ENCODE results near the gene ADAMTSL5.
"Not testable (repeated sequence)": the region's sequence is repeated elsewhere in the genome, so short reads cannot be mapped to it uniquely, and the experiment has no call there.

ADAMTSL5 gene

DNA sequence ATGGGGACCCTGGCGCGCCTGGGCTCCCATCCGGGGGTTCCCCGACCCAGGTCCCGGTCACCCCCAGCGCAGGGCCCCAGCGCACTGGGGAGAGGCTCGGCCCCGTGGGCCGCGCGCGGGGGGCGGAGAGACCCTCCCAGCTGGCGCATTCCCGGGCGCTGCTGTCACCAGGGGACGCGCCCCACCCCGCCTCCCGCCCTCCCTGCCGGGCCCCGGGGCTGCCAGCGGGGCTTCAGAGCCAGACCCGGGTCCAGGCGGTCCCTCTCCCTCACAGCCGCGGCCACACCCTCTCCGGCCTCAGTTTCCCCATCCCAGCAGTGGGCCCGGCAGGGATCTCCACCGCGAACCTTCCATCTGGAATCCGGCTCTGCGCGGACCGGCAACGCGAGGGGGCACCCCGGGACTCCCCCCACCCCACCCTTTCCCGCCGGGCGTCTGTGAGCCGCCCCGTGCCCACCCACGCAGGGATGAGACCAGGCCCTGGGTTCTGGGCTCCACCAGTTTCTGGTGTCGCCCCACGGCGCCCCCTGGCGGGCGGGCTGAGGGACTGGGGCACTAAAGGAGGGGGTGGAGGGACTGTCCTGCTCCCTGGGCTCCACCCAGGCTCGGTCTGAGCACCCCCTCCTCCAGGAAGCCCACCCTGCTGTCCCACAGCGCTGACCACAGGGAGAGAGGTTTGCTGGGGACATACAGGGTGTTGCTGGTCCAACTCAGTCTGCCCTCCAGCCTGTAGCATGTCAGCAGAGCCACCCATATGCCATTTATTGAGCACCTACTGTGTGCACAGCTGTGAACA is 878 bp upstream of the ADAMTSL5 start:
- peak in 1 of 2 donors; percentile 62 for DNase-seq (ENCODE audit: extremely low read depth in 1 of 2, low read depth in 1 of 2)

DNA sequence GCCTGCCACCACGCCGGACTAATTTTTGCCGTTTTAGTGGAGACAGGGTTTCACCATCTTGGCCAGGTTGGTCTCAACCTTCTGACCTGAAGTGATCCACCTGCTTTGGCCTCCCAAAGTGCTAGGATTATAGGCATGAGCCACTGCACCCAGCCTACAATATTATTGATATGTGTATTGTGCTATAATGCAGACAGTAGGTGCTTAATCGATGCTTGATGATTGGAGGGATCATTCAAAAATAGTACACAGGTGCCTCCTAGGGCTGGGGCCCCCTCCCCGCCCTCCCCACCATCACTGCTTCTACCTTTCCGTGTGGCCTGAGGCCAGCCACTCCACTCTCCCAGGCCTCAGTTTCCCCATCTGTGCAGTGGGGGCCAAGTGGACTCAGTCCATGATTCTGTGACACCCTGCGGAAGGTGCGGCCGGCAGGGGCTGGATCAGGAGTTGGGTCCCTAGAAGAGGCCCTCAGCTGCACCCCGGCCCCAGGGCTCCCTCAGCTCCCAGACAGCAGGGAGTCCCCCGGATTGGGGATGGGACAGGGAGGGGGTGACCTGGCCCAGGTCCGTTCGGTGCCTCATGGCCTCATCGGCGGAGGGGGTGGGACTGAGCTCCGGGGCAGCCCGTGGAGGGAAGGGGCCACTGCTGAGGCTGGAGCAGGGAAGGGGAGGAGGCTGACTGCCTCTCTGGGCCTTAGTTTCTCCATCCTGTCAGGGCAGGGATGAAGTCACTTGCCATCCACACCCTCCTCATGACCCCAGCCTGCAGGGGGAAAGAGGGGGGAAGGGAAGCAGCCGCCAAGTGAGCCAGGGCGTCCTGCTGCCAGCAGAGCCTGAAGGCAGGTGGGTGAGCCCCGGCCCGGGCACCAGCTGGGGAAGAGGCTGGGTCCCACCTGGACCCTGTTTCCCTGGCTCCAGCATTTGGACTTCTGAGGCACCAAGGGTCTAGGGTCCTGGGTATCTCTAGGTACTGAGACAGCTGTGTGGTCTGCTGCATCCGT is 1.2 kb downstream of the ADAMTSL5 start:
- no peak for DNase-seq (ENCODE audit: extremely low read depth in 1 of 2, low read depth in 1 of 2)

DNA sequence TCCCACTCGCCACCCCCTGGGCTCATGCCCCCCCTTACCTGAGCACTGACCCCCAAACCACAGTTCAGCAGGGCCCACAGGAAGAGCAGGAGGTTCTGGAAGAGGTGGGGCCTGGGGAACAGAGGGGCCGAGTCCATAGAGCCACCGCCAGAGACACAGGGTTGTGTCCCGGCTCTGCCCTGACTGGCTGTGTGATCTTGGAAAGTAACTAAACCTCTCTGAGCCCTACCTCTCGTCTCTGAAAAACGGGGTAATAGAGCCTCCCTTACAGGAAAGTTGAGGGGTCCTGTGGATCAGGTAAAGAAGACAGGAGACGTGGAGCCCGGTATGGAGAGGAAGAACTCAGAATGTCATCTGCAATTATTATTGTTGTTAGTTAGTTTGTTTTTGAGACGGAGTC is 2.0 kb downstream of the ADAMTSL5 start:
- DNase-seq (ENCODE audit: extremely low read depth in 1 of 2, low read depth in 1 of 2): no peak

DNA sequence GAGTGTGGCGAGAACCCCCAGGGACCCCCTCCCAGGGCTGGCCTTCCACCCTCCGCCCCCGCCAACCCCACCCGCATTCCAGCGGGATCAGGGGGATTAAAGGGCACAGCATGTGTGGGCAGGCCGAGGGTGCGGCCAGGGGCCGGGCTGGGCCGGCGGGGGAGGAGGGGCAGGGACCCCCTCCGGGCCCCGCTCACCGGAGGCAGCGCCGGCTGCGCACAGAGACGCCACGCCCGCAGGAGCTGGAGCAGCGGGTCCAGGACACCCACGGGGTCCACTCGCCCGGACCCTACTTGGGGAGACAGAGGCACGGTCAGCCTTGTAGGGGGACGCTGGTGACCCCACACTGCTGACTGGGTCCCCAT is 2.4 kb downstream of the ADAMTSL5 start:
- DNase-seq (ENCODE audit: extremely low read depth in 1 of 2, low read depth in 1 of 2): no peak

- DNase-seq (ENCODE audit: extremely low read depth in 1 of 2, low read depth in 1 of 2): no peak
Observed at GRCh38 chr19:1509602-1510441, 3.0 kb downstream of the ADAMTSL5 start.

DNA sequence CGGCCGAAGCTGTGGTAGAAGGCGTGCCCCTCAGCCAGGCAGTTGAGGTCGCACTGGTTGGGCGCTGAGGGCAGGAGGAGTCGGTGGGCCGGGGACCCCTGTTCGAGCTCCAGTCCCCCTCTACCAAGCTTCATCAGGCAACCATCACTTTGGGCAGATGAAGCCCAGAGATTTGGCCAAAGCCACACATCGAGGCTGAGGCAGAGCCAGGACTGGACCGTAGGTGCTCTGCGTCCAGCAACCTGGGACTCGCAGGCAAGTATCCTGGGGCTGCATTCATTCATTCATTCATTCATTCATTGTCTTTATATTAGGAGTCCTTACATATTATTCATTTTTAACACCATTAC is 4.3 kb downstream of the ADAMTSL5 start:
- no peak for DNase-seq (ENCODE audit: extremely low read depth in 1 of 2, low read depth in 1 of 2)

GRCh38 chr19:1507763-1508506 is 4.9 kb downstream of the ADAMTSL5 start:
- peak; percentile 79 to 87 for DNase-seq (ENCODE audit: extremely low read depth in 1 of 2, low read depth in 1 of 2)

- no peak for DNase-seq (ENCODE audit: extremely low read depth in 1 of 2, low read depth in 1 of 2)
Observed at GRCh38 chr19:1507192-1507660, 5.6 kb downstream of the ADAMTSL5 start.

DNA sequence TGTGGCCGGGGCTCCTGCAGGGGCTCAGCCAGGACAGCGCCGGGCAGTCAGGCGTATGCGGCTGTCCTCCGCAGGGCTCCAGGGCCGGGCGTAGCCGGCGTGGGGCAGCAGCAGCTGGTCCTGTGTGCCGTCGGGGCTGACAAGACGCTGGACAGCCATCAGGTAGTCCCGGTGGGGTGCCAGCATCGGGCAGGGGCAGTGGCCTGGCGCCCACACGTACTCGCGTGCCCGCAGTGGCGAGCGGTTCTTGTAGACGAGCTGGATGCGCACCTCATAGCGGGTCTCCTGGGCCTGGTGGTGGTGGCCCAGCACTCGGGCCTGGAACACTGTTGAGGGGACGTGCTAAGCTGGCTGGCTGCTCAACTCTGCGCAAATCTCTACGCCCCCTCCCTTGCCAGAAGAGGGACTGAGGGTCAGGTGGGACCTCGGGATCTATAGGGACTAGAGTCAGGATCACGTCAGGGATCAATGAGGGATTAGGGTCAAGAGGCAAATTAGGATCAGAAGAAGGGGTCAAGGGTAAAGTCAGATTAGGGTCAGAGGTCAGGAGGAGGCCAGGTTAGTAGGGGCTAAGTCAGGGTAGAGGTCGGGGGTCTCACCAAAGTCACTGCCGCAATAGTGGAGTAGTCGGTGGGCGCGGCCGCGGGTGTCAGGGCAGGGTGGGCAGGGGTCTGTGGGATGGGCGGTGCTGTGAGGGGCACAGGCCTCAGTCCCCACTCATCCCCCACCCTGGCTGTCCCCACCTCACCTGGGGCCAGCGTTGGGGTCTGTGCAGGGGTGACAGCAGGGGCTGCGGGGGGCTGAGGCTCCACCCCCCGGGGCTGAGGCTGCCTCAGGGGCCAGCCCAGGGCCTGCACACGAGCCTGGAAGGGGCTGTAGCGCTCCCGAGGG is 6.6 kb downstream of the ADAMTSL5 start:
- DNase-seq (ENCODE audit: extremely low read depth in 1 of 2, low read depth in 1 of 2): no peak

GRCh38 chr19:1505012-1505411 is 7.8 kb downstream of the ADAMTSL5 start:
- no peak for DNase-seq (ENCODE audit: extremely low read depth in 1 of 2, low read depth in 1 of 2)

- no peak for DNase-seq (ENCODE audit: extremely low read depth in 1 of 2, low read depth in 1 of 2)
Observed at GRCh38 chr19:1503925-1504773, 8.7 kb downstream of the ADAMTSL5 start.

DNA sequence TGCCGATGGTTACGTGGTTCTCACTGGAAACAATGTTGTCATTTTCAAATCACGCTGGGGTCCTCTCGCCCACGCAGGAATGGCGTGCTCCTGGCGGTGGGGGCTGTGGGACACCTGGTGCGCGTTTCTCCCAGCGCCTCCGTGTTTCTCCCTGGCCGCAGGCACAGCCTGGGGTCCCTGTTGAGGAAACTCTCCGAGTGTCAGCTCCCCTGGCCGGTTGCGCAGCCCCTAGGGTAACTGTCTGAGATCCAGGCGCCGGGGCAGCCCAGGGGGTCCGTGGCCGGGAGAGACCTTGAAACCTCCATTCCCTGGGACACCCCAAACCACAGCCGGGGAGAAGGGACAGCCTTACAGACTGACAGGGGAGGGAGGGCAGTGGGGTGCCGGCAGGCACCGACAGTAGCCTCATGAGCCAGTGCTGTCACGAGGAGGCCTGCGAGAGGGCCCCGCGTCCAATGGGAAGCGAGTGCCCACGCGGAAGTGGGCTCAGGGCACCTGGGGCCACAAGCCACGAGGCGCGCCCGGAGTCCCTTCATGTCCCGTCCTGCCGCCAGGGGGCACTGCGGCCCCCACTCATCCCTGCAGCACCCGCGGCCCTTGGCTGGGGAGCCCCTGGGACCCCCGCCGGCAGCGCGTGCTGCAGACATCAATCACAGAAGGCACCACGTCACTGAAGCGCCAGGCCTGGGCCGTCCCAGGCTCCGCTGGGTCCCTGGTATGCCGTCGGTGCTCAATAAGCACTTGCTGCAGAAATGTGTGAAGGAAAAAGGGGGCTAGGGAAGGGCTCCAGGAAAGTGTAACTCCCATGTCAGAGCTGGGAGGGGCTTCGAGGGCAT is 9.5 kb downstream of the ADAMTSL5 start:
- peak in 1 of 2 donors; percentile 52 for DNase-seq (ENCODE audit: extremely low read depth in 1 of 2, low read depth in 1 of 2)

DNA sequence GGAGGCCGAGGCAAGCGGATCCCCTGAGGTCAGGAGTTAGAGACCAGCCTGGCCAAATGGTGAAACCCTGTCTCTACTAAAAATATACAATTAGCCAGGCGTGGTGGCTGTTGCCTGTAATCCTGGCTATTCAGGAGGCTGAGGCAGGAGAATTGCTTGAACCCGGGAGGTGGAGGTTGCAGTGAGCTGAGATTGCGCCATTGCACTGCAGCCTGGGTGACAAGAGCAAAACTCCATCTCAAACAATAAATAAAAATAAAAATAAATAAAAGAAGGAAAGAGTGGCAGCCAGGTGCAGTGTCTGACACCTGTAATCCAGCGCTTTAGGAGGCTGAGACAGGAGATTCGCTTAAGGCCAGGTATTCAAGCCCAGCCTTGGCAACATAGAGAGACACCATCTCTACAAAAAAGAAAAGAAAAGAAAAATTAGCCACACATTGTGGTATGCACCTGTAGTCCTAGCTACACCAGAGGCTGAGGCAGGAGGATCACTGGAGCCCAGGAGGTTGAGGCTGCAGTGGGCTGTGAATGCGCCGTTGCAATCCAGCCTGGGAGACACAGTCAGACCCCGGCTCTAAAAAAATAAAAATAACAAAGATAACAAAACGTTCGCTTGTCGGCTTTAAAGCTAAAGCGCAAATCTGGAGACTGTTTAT is 10.3 kb downstream of the ADAMTSL5 start:
- no peak for DNase-seq (ENCODE audit: extremely low read depth in 1 of 2, low read depth in 1 of 2)

DNA sequence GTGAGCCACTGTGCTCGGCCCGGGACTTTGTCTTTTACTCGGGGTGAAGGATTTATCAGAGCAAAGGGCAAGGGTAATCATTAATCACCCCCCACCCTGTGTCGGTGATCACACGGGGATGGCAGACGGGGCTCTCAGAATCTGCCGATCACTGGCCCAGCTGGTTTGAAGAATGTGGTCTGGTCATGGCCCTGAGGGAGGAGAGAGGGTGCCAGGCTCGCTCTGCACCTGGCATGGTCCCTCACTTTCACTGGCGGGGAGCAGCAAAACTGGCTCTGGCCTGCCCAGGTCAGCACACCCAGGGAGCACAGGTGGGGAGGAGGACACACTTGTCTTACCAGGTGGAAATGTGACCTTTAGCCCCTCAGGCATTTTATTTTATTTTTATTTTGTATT is 11.6 kb downstream of the ADAMTSL5 start:
- DNase-seq (ENCODE audit: extremely low read depth in 1 of 2, low read depth in 1 of 2): no peak

DNA sequence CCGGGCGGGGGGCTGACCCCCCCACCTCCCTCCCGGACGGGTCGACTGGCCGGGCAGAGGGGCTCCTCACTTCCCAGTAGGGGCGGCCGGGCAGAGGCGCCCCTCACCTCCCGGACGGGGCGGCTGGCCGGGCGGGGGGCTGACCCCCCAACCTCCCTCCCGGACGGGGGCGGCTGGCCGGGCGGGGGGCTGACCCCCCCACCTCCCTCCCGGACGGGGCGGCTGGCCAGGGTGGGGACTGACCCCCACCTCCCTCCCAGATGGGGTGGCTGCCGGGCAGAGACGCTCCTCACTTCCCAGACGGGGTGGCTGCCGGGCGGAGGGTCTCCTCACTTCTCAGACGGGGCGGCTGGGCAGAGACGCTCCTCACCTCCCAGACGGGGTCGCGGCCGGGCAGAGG is 13.6 kb downstream of the ADAMTSL5 start:
- DNase-seq (ENCODE audit: extremely low read depth in 1 of 2, low read depth in 1 of 2): not testable (repeated sequence)

GRCh38 chr19:1497578-1498235 is 15.1 kb downstream of the ADAMTSL5 start:
- DNase-seq (ENCODE audit: extremely low read depth in 1 of 2, low read depth in 1 of 2): no peak

Measured in activated CD8-positive, alpha-beta memory T cell treated with anti-CD3 and anti-CD28 coated beads for 1 hour (primary cell).